ENCODE data around the gene DDAH1.

DNA sequence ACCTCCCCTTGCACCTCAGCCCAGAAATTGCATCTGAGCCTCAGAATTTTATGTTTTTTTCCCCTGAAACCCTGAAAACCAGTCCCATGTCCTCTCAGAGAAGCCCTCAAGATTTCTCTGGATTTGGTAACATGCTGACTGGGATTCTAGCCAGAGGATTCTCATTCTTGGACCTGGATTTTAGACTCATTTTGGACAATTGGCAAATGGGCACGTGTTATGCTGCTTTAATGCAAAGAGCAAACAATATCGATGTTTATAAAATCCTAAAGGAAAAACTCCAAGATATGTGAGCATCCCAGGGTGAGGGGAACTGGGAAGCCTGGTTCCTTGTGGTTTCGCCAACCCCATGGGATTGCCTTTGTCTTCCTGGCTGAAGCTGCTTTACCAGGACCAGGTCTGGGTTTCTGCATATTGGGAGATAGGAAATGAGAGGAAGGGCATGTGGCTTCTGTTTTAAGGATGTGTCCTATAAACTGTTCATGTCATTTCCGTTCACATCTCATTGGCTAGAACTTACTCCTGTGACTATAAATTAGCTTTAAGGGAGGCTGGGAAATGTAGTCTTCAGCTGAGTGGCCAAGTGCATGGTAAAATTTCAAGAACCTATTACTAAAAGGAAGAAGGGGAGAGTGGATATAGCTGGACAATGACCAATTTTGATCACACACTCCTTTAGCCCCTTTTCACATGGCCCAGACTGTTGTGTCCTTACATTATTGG lies 161.4 kb downstream of the DDAH1 start:
- TF ChIP-seq, protein P1, sequence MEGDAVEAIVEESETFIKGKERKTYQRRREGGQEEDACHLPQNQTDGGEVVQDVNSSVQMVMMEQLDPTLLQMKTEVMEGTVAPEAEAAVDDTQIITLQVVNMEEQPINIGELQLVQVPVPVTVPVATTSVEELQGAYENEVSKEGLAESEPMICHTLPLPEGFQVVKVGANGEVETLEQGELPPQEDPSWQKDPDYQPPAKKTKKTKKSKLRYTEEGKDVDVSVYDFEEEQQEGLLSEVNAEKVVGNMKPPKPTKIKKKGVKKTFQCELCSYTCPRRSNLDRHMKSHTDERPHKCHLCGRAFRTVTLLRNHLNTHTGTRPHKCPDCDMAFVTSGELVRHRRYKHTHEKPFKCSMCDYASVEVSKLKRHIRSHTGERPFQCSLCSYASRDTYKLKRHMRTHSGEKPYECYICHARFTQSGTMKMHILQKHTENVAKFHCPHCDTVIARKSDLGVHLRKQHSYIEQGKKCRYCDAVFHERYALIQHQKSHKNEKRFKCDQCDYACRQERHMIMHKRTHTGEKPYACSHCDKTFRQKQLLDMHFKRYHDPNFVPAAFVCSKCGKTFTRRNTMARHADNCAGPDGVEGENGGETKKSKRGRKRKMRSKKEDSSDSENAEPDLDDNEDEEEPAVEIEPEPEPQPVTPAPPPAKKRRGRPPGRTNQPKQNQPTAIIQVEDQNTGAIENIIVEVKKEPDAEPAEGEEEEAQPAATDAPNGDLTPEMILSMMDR (IDR thresholded peaks at IDR 0.05) = no peak
- no peak for TF ChIP-seq POLR2A (IDR thresholded peaks at IDR 0.05)

All from heart left ventricle (tissue), 13 donors.